ENCODE measurements around the gene UMAD1. TPM values are rescaled to one million over a fixed set of nuclear protein-coding genes. Genes with fewer than 3 reads are reported as not detected.

Gene UMAD1
- total and polyA plus RNA-seq, 2 experiments from 2014 or later = 8.4 to 12.4 TPM

DNA sequence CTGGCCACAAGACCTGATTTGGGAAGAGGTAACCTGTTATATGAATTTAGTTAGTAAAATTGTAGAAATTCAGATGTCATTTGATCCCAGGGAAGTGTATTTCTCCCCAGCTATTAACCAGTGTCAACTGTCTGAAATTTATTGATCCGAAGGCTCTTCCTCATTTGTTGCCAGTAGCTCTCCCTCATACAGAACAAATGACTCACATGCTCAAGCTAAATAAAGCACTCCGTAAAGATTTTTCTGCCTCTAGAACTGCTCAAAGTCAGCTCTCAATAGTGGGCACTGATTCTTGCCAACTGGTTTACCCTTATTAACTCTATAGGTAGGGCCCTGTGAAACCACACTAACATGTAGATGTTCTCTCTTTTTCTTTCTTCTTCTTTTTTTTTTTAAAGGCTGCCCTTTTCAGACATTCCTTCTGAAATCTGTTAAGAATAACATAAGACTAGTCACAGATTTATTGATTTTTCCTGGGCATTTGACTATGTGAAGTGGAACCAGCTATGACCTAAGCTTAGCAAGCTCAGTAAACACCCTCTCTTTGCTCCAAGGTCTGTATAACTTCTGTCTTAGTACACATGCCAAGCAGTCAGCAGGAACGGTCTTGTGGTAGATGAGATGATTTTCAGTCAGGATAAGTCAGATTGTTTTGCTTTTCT is 56.0 kb downstream of the UMAD1 start (continued):
- TF ChIP-seq, protein P1, sequence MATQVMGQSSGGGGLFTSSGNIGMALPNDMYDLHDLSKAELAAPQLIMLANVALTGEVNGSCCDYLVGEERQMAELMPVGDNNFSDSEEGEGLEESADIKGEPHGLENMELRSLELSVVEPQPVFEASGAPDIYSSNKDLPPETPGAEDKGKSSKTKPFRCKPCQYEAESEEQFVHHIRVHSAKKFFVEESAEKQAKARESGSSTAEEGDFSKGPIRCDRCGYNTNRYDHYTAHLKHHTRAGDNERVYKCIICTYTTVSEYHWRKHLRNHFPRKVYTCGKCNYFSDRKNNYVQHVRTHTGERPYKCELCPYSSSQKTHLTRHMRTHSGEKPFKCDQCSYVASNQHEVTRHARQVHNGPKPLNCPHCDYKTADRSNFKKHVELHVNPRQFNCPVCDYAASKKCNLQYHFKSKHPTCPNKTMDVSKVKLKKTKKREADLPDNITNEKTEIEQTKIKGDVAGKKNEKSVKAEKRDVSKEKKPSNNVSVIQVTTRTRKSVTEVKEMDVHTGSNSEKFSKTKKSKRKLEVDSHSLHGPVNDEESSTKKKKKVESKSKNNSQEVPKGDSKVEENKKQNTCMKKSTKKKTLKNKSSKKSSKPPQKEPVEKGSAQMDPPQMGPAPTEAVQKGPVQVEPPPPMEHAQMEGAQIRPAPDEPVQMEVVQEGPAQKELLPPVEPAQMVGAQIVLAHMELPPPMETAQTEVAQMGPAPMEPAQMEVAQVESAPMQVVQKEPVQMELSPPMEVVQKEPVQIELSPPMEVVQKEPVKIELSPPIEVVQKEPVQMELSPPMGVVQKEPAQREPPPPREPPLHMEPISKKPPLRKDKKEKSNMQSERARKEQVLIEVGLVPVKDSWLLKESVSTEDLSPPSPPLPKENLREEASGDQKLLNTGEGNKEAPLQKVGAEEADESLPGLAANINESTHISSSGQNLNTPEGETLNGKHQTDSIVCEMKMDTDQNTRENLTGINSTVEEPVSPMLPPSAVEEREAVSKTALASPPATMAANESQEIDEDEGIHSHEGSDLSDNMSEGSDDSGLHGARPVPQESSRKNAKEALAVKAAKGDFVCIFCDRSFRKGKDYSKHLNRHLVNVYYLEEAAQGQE (IDR thresholded peaks at IDR 0.05; ENCODE audit: unreplicated experiment) = no peak
- TF ChIP-seq, protein P2, sequence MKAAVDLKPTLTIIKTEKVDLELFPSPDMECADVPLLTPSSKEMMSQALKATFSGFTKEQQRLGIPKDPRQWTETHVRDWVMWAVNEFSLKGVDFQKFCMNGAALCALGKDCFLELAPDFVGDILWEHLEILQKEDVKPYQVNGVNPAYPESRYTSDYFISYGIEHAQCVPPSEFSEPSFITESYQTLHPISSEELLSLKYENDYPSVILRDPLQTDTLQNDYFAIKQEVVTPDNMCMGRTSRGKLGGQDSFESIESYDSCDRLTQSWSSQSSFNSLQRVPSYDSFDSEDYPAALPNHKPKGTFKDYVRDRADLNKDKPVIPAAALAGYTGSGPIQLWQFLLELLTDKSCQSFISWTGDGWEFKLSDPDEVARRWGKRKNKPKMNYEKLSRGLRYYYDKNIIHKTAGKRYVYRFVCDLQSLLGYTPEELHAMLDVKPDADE (IDR thresholded peaks at IDR 0.05) = no peak

DNA sequence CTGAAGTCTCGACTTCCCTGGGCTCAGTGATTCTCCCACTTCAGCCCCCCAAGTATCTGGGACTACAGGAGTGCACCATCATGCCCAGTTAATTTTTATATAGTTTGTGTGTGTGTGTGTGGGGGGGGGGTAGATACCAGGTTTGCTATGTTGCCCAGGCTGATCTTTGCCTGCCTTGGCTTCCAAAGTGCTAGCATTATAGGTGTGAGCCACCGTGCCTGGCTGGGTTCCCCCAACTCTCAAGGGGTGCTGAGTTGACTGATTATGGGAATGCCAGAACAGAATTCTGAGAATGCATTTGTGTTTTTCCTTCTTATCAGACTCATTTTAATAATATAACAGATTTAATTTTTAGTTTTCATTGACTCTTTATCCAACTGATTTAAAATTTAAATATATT is 58.4 kb downstream of the UMAD1 start:
- no peaks in the 10 kb centered on the region for H3K4me1 ChIP-seq (ENCODE audit: insufficient read depth)
- ATAC-seq (no peak), DNase-seq (ENCODE audit: low spot score) (no peak)
- H3K4me2 ChIP-seq = no peak overlapping the region
- no peak overlapping the region for H3K4me3 ChIP-seq
- TF ChIP-seq POLR2AphosphoS5 (IDR thresholded peaks at IDR 0.05; ENCODE audit: low read depth) = no peak
- TF ChIP-seq STAT1 (IDR thresholded peaks at IDR 0.05; ENCODE audit: unreplicated experiment) = no peak
- TF ChIP-seq EZH2phosphoT487 (IDR thresholded peaks at IDR 0.05; ENCODE audit: unreplicated experiment) = no peak
- TF ChIP-seq, protein P3, sequence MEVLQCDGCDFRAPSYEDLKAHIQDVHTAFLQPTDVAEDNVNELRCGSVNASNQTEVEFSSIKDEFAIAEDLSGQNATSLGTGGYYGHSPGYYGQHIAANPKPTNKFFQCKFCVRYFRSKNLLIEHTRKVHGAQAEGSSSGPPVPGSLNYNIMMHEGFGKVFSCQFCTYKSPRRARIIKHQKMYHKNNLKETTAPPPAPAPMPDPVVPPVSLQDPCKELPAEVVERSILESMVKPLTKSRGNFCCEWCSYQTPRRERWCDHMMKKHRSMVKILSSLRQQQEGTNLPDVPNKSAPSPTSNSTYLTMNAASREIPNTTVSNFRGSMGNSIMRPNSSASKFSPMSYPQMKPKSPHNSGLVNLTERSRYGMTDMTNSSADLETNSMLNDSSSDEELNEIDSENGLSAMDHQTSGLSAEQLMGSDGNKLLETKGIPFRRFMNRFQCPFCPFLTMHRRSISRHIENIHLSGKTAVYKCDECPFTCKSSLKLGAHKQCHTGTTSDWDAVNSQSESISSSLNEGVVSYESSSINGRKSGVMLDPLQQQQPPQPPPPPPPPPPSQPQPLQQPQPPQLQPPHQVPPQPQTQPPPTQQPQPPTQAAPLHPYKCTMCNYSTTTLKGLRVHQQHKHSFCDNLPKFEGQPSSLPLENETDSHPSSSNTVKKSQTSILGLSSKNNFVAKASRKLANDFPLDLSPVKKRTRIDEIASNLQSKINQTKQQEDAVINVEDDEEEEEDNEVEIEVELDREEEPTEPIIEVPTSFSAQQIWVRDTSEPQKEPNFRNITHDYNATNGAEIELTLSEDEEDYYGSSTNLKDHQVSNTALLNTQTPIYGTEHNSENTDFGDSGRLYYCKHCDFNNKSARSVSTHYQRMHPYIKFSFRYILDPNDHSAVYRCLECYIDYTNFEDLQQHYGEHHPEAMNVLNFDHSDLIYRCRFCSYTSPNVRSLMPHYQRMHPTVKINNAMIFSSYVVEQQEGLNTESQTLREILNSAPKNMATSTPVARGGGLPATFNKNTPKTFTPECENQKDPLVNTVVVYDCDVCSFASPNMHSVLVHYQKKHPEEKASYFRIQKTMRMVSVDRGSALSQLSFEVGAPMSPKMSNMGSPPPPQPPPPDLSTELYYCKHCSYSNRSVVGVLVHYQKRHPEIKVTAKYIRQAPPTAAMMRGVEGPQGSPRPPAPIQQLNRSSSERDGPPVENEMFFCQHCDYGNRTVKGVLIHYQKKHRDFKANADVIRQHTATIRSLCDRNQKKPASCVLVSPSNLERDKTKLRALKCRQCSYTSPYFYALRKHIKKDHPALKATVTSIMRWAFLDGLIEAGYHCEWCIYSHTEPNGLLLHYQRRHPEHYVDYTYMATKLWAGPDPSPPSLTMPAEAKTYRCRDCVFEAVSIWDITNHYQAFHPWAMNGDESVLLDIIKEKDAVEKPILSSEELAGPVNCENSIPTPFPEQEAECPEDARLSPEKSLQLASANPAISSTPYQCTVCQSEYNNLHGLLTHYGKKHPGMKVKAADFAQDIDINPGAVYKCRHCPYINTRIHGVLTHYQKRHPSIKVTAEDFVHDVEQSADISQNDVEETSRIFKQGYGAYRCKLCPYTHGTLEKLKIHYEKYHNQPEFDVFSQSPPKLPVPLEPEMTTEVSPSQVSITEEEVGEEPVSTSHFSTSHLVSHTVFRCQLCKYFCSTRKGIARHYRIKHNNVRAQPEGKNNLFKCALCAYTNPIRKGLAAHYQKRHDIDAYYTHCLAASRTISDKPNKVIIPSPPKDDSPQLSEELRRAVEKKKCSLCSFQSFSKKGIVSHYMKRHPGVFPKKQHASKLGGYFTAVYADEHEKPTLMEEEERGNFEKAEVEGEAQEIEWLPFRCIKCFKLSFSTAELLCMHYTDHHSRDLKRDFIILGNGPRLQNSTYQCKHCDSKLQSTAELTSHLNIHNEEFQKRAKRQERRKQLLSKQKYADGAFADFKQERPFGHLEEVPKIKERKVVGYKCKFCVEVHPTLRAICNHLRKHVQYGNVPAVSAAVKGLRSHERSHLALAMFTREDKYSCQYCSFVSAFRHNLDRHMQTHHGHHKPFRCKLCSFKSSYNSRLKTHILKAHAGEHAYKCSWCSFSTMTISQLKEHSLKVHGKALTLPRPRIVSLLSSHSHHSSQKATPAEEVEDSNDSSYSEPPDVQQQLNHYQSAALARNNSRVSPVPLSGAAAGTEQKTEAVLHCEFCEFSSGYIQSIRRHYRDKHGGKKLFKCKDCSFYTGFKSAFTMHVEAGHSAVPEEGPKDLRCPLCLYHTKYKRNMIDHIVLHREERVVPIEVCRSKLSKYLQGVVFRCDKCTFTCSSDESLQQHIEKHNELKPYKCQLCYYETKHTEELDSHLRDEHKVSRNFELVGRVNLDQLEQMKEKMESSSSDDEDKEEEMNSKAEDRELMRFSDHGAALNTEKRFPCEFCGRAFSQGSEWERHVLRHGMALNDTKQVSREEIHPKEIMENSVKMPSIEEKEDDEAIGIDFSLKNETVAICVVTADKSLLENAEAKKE (CRISPR knock-in tag; IDR thresholded peaks at IDR 0.05) = no peak
- TF ChIP-seq, protein P4, sequence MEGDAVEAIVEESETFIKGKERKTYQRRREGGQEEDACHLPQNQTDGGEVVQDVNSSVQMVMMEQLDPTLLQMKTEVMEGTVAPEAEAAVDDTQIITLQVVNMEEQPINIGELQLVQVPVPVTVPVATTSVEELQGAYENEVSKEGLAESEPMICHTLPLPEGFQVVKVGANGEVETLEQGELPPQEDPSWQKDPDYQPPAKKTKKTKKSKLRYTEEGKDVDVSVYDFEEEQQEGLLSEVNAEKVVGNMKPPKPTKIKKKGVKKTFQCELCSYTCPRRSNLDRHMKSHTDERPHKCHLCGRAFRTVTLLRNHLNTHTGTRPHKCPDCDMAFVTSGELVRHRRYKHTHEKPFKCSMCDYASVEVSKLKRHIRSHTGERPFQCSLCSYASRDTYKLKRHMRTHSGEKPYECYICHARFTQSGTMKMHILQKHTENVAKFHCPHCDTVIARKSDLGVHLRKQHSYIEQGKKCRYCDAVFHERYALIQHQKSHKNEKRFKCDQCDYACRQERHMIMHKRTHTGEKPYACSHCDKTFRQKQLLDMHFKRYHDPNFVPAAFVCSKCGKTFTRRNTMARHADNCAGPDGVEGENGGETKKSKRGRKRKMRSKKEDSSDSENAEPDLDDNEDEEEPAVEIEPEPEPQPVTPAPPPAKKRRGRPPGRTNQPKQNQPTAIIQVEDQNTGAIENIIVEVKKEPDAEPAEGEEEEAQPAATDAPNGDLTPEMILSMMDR (conservative IDR thresholded peaks at IDR 0.05; ENCODE audit: low read depth in 2 of 2) = no peak
- TF ChIP-seq, protein P2 (IDR thresholded peaks at IDR 0.05) = no peak
- no peak overlapping the region for H3K4me3 Mint-ChIP-seq
- no peaks in the 10 kb centered on the region for H3F3A ChIP-seq (replicated peaks; ENCODE audit: low read depth)
- H3K27ac Mint-ChIP-seq = 0 out of 2 replicates have a peak overlapping the region, but pooled peaks have one; percentile 38
- H3K9me3 Mint-ChIP-seq = no peaks in the 10 kb centered on the region
- no peaks in the 10 kb centered on the region for H3K79me2 ChIP-seq (replicated peaks; ENCODE audit: insufficient read depth)
- H3K27me3 Mint-ChIP-seq (ENCODE audit: insufficient read depth, low read depth, poor library complexity) = peaks cover 2% of the 10 kb centered on the region
- H3K36me3 Mint-ChIP-seq (ENCODE audit: low read depth) = no peaks in the 10 kb centered on the region
- H4K20me1 ChIP-seq (replicated peaks; ENCODE audit: insufficient read depth) = no peaks in the 10 kb centered on the region
- H3K36me3 ChIP-seq (ENCODE audit: insufficient read depth) = no peaks in the 10 kb centered on the region
- H3K27ac ChIP-seq (ENCODE audit: low read depth) = no peak overlapping the region
- H3K9me2 ChIP-seq (ENCODE audit: insufficient read depth) = no peaks in the 10 kb centered on the region
- peaks cover 14% of the 10 kb centered on the region for H3K4me1 Mint-ChIP-seq
- H3K27me3 ChIP-seq (ENCODE audit: insufficient read depth) = no peaks in the 10 kb centered on the region
- H2AFZ ChIP-seq = no peak overlapping the region
